Muscle of leg (tissue), 9 donors: ENCODE measurements around the gene CD300LG. TPM values are rescaled to one million over a fixed set of nuclear protein-coding genes. Genes with fewer than 3 reads are reported as not detected.

Experiments
- polyA plus RNA-seq, 8 donors: library from polyadenylated mRNA; unstranded; fragments of 120-200 nt; gene quantifications; one replicate each; pipeline versions ENCODE4 v1.2.1 to v1.2.3, GENCODE V29; 2013; ENCODE audit warnings: inconsistent platforms in 1 of 8, low replicate concordance in 1 of 8; ENCODE audit not compliant: insufficient read length in 8 of 8, insufficient read depth in 1 of 8
- total RNA-seq: library from RNA; stranded (reverse); fragments of 120-200 nt; gene quantifications from one replicate; pipeline ENCODE4 v1.2.4, GENCODE V29; 2013

The CD300LG gene
- total and polyA plus RNA-seq, 9 donors: 1.5 to 3.9 (median 2.2) TPM

Other genes with a start within 250 kb of the CD300LG start
- 13.8 TPM for gene MEOX1, start 185.3 kb upstream of the CD300LG start, total RNA-seq
- gene MEOX1, start 185.3 kb upstream of the CD300LG start, polyA plus RNA-seq: 10 to 100 TPM in 6 of 8 donors, 1 to 10 TPM in 2; 6.9 to 23.2 (median 12.2) TPM
- gene SOST, start 88.4 kb upstream of the CD300LG start, total RNA-seq: not detected
- under 1 TPM in 1 of 8 donors, not detected in 7; 0.97 TPM for gene SOST, start 88.4 kb upstream of the CD300LG start, polyA plus RNA-seq
- gene DUSP3, start 68.2 kb upstream of the CD300LG start, total RNA-seq: 61.0 TPM
- gene DUSP3, start 68.2 kb upstream of the CD300LG start, polyA plus RNA-seq: 10 to 100 TPM; 52.2 to 72.6 (median 65.5) TPM
- under 0.01 TPM for gene CFAP97D1, start 66.7 kb upstream of the CD300LG start, total RNA-seq
- gene CFAP97D1, start 66.7 kb upstream of the CD300LG start, polyA plus RNA-seq: under 1 TPM in 2 of 8 donors, not detected in 6; 0.04 to 0.05 TPM
- gene MPP3, start 14.0 kb upstream of the CD300LG start, total RNA-seq: 7.1 TPM
- 1 to 10 TPM; 3.6 to 6.7 (median 6.1) TPM for gene MPP3, start 14.0 kb upstream of the CD300LG start, polyA plus RNA-seq
- gene MPP2, start 60.4 kb downstream of the CD300LG start, total RNA-seq: 1.5 TPM
- 1 to 10 TPM; 2.6 to 5.6 (median 3.8) TPM for gene MPP2, start 60.4 kb downstream of the CD300LG start, polyA plus RNA-seq
- 0.18 TPM for gene PPY, start 95.3 kb downstream of the CD300LG start, total RNA-seq
- gene PPY, start 95.3 kb downstream of the CD300LG start, polyA plus RNA-seq: under 1 TPM in 5 of 8 donors, not detected in 3; 0.27 to 0.57 (median 0.50) TPM
- gene PYY, start 106.8 kb downstream of the CD300LG start, total RNA-seq: not detected
- gene PYY, start 106.8 kb downstream of the CD300LG start, polyA plus RNA-seq: under 1 TPM in 2 of 8 donors, not detected in 6; 0.17 to 0.80 TPM
- gene NAGS, start 157.4 kb downstream of the CD300LG start, total RNA-seq: 0.58 TPM
- gene NAGS, start 157.4 kb downstream of the CD300LG start, polyA plus RNA-seq: 1 to 10 TPM in 1 of 8 donors, under 1 TPM in 7; 0.38 to 2.3 (median 0.61) TPM
- gene TMEM101, start 167.8 kb downstream of the CD300LG start, total RNA-seq: 39.7 TPM
- gene TMEM101, start 167.8 kb downstream of the CD300LG start, polyA plus RNA-seq: 10 to 100 TPM; 28.6 to 36.3 (median 32.2) TPM
- gene LSM12, start 219.5 kb downstream of the CD300LG start, total RNA-seq: 14.4 TPM
- 10 to 100 TPM; 23.6 to 32.6 (median 28.0) TPM for gene LSM12, start 219.5 kb downstream of the CD300LG start, polyA plus RNA-seq
- 16.1 TPM for gene G6PC3, start 223.6 kb downstream of the CD300LG start, total RNA-seq
- 10 to 100 TPM; 33.6 to 43.8 (median 37.9) TPM for gene G6PC3, start 223.6 kb downstream of the CD300LG start, polyA plus RNA-seq